Adrenal gland (tissue), 5 donors: ENCODE measurements around the gene RAD51B.

Experiments used
- CTCF ChIP-seq, 6 experiments: fragments of 450-650 bp in 4 of 6; fragments of 200-600 bp in 2 of 6; sonication (generic) in 1 of 6; IDR thresholded peaks; 1 replicate in 5 of 6; 2 replicates in 1 of 6; pipeline versions ENCODE4 v1.5.1 to v1.8.0; 2016 to 2021; ENCODE audit warnings: antibody characterized with exemption in 6 of 6, mild to moderate bottlenecking in 2 of 6, moderate library complexity in 1 of 6
- POLR2A ChIP-seq, 2 donors: fragments of 450-650 bp; IDR thresholded peaks; one replicate each; pipeline ENCODE4 v1.6.1; 2017; ENCODE audit warnings: antibody characterized with exemption in 2 of 2, mild to moderate bottlenecking in 2 of 2, moderate library complexity in 1 of 2
- donor health status: DM: no; HTN: no; CAD: no.

GRCh38 chr14:68427550-68427890 lies 607.9 kb downstream of the RAD51B start:
- TF ChIP-seq CTCF (IDR thresholded peaks at IDR 0.05): no peak
- no peak for TF ChIP-seq POLR2A (IDR thresholded peaks at IDR 0.05)
